HG03095 (cell line): ENCODE measurements around the gene AOAH.

Source experiments
- ATAC-seq: cut with Tn5 transposase; IDR thresholded peaks from one replicate; pipeline ENCODE4 v1.9.1; 2021; ENCODE audit warnings: moderate library complexity; ENCODE audit not compliant: unreplicated experiment

AOAH gene, protein sequence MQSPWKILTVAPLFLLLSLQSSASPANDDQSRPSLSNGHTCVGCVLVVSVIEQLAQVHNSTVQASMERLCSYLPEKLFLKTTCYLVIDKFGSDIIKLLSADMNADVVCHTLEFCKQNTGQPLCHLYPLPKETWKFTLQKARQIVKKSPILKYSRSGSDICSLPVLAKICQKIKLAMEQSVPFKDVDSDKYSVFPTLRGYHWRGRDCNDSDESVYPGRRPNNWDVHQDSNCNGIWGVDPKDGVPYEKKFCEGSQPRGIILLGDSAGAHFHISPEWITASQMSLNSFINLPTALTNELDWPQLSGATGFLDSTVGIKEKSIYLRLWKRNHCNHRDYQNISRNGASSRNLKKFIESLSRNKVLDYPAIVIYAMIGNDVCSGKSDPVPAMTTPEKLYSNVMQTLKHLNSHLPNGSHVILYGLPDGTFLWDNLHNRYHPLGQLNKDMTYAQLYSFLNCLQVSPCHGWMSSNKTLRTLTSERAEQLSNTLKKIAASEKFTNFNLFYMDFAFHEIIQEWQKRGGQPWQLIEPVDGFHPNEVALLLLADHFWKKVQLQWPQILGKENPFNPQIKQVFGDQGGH

DNA sequence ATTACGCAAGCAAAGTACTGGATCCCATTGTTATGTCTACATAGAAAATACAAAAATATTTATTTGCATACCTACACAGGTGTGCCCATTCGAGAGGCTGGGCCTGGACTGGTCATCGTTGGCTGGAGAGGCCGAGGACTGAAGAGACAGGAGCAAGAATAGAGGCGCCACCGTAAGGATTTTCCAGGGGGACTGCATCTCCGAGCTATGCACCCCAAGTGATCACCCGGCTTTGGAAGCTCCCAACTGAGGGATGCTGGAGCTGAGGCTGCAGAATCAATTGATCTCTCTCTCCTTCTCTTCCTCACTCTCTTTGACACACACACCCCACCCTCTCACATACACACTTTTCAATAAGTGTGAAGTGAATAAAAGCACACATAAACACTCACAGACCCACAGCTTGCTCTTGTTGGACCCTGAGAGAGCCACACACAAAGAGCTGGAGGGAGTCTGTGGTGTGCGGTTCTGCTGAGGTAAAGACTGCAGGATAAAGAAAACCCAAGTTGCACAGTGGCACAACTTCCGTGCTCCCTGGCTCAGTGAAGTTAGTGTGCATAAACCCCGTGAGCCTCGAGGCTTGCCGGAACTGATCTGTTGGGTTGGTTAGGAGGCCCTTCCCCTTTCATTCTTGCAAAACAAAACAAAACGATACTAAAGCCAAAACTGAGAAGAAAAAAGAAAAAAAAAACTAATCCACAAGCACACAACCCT, at the start of gene AOAH:
Gene AOAH (minus strand): TSS at position 544 of the 714 bp plus-strand sequence. CDS start 346 bp downstream, at position 198.
- peak; percentile 89 for ATAC-seq

DNA sequence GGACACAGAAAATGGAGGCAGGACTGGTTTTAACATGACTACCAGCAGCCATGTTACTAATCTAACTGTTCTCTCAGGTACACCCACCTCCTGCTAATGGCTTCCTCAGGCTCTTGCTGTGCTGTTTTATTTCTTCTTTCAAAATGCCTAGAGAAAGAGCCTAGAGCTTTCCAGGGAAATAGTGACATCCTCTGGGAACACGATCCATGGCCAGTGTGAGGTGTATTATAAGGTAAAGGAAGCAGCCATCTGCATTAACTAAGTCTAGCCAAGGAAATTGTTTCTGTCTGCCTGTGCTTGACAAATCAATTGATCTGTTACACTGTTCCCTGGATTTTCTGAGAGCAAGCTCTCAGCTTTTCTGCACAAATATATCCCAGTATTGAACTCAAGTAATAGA, 42.2 kb upstream of the AOAH start:
- ATAC-seq, result no peak

DNA sequence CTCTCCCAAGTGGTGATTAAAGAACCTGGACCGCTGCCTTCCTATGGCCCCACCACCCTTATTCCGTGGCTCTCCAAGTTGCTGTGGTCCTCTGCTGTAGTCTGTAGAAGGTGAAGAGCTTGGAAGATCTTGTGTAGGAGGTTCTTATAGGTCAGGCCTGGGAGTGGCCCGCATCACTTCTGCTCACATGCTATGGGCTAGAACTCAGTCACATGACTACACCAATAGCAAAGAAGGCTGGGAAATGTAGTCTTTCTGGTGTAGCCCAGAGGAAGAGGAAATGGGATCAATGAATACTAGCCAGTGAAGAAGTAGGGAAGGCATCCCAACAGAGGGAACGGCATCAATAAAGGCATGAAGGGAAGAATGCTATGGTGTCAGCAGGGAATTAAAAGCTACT, 41.3 kb upstream of the AOAH start:
- ATAC-seq, result no peak

DNA sequence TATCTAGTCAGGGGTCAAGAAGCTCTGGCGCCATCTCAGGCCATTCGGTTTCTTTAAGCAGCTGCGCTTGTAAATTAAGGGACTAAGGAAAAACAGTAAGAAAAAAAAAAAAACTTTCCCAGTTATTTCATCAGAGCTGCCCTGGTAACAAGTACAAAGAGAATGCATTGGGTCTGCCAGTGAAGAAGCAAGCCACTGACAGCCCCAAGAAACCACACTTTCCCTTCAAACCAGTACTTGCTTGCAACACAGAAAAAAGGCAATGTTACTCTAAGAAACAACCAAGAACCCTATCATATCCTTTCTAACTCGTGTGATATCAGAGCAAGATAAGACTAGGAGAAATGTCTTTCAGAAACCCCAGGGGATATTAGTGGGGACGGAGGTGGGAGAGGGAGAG, 40.6 kb upstream of the AOAH start:
- no peak for ATAC-seq

DNA sequence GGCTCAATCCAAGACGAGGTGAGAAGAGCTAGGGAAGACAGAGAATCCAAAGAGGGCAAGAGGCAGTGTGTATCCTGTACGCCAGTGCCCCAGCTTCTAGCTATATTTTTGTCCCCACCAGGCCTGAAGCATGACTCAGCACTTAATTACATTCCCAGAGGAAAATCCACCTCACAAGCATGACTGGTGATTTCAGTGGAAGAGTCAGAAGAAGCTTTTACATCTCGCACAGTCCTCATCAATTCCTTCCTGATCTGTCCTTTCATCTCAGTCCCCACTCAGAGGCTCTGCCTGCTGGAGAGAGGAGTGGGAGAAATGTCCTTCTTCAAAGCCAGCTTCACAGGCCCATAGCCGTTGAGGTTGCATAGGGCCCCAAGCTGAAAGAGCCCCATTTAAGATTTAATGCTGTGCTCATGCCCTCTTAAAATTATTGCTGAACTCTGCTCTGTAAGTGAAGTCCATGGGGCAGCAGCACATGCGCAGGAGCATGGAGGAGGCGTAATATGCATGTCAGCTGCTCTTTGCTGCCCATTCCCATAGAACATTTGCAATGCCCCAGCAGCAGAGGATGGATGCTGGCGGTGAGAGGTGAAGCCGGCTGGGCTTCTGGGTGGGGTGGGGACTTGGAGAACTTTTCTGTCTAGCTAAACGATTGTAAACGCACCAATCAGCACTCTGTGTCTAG, 39.0 kb upstream of the AOAH start:
- no peak for ATAC-seq

DNA sequence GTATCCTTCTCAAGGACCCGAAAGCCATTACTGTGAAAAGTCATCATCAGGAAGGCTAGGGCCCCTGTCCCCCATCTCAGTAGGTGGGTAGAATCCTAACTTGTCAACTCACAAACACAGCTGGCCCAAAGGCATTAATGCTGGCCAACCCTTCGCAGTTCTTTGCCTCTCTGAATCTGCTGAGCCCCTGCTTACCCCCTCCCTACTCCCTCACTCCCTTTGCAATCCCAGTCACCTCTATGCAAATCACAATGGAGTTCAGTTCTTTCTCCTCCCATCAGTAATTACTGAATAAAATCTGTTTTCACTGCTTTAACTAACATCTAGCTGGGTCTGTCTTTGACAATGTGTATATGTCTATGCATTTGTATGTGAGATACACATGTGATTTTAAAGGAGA, 38.1 kb upstream of the AOAH start:
- no peak for ATAC-seq

DNA sequence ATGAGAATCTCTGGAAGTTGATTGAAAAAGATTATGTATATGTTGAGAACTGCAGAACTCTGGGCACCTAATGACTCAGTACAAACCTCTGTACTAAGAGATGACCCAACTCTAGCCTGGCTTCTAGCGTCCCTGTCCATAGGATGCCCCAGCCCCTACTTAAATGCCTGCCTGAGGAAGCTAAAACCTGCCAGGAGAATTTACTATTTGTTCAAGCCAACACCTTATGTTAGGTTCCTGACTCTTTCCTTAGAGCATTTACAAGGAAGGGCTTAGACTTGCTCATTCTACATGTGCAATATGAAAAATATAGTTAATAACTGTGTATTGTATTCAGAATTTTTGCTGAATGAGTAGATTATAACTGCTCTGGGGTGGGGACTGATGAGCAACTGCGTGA, 37.5 kb upstream of the AOAH start:
- no peak for ATAC-seq

DNA sequence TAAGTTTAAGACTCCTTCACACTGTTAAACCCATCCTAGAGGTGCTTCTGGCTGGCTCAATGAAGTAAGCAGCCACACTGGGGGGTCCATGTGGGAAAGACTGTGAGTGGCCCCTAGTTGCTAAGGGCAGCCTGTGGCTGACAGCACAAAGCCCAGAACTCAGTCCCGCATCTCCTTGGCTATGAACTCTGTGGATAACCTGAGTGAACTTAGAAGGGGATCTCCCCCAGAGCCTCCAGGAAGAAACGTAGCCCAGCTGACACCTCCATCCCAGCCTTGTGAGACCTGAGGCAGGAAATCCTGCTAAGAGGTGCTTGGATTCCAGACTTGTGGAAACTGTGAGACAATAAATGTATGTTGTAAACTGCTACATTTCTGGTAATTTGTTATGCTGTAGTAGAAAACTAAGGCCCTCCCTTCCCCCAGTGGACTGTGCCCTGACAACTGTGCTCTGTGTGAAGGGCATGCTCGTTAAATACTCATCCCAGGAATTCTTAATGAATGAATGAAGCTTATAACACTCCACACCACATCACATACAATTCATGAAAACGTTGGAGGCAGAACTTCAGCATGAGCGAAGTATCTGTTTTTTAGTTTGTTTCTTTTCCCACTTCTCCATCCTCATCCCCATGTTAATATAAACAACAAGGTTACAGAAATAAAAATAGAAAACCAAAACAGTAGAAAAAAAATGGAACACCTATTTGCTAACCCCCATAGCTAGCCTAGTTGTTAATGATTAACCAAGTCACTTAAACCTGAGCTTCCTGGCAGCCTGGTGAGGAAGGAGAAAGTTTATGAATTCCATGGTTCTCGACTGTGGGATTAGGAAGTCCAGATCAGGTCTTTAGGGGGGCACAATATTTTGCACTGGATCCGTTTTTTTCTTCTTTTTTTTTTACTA, 36.8 kb upstream of the AOAH start:
- ATAC-seq, result no peak

DNA sequence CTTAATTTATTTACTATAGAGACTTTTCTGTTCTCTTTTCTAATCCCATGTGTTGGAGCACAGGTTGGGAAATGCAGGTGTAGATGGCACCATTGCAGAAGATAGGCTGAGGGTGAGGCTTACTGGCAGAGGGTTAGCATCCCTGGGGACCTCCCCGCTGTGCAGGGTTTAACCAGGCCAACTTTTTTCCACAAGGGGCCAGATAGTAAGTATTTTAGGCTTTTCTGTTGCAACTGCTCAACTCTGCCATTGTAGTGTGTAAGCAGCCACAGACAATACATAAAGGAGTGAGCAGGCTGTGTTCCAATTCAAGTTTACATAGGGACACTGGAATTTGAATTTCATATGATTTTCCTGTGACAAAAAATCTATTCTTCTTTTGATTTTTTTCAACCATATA, 34.6 kb upstream of the AOAH start:
- no peak for ATAC-seq

DNA sequence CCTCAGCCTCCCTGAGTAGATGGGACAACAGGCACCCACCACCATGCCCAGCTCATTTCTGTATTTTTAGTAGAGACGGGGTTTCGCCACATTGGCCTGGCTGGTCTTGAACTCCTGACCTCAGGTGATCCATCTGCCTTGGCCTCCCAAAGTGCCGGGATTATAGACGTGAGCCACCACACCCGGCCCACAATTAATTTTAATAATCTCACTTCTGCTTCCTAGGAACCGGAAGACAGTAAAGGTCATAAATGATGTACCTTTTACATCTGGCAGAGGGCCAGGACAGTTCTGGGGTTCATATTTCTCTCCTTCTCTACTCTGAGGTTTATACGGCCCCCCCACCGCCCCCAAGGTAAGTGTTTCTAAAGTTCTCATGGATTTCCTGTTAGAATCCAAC, 31.2 kb upstream of the AOAH start:
- no peak for ATAC-seq

DNA sequence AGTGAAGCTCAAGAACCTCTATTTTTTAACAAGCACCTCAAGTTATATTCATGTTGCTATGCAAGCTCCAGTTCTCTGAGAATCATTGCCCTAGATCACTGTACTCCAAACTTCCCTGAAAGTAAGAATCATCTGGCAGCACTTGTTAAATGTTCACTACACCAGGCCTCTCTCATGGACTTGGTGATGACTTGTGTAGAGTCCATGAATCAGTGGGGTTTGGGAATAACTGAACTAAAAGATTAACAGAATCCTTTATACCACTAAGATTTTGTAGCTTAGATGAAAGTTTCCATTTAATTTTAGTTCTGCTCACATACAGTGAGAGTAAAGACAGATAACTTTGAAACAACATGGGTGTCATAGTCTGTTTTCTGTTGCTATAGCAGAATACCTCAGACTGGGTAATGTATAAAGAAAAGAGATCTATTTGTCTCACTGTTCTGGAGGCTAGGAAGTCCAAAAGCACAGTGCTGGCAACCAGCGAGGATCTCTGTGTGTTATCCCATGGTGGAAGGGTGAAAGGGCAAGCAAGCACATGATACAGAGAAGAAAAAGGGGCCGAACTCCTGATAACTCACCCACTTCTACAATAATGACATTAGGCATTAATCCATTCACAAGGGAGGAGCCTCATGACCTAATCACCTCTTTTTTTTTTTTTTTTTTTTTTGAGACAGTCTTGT, 27.9 kb upstream of the AOAH start:
- ATAC-seq, result no peak

DNA sequence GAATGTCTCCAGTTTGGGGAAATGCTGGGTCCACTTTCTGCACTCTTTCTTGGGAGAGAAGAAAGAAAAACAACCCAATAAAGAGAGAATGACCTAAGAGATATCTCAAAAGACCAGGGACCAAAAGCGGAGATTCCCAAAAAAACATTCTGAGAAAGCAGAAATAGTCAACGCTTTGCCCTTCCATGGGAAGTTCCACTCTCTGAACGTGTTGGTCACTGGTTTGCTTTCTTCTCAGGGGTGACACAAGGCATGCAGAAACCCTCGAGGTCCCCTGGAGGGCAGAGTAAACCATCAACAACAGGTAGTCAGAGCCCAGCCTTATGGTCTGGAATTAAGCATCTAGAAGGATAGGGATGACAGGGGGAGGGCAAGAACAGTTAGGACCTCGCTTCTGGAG, 26.2 kb upstream of the AOAH start:
- ATAC-seq, result no peak

DNA sequence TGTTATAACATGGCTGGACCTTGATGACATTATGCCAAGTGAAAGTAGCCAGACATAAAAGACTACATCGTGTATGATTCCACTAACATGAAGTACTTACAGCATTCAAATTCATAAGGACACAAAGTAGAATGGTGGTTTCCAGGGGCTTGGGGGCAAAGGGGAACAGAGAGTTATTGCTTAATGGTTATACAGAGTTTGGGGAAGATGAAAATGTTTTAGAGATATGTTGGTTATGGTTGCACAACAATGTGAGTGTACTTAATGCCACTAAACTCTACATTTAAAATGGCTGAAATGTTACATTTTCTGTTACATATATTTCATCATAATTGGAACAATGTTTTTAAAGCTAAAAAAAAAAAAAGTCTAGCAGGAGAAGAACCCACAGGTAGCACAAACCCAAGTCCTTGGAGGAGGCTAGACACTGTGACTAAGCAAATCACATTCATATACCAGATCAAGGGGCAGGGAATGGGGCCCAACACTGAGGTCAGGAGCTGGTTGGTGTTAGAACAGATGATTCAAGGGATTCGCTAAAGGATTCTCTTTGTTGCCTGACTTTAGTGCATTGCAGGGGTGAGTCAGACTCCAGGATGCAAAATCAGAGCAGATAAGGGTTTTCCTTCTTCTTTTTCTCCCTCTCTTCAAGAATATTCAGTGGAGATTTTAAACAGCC, 25.1 kb upstream of the AOAH start:
- no peak for ATAC-seq

DNA sequence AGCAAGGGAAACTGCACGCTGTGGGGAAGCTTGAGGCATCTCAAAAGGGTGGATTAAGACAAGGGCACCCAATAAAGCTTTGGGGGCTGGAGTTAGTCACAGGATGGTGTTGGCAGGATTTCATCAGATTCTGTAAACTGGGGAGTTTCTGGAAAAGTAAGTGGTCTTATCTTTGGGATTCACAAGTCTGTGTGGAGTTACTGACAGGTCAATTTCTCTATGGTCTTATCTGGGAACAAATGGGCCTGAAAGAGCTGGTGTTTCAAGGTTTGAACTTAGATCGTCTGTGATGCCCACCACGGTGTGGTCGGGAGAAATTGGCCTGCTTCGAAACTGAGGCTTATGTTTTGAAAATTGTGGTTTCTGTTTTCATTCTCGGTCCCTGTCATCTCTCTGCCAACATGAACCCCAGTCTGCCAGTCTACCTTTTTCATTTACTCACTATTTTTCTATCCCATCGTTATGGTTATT, 23.8 kb upstream of the AOAH start:
- ATAC-seq, result no peak

DNA sequence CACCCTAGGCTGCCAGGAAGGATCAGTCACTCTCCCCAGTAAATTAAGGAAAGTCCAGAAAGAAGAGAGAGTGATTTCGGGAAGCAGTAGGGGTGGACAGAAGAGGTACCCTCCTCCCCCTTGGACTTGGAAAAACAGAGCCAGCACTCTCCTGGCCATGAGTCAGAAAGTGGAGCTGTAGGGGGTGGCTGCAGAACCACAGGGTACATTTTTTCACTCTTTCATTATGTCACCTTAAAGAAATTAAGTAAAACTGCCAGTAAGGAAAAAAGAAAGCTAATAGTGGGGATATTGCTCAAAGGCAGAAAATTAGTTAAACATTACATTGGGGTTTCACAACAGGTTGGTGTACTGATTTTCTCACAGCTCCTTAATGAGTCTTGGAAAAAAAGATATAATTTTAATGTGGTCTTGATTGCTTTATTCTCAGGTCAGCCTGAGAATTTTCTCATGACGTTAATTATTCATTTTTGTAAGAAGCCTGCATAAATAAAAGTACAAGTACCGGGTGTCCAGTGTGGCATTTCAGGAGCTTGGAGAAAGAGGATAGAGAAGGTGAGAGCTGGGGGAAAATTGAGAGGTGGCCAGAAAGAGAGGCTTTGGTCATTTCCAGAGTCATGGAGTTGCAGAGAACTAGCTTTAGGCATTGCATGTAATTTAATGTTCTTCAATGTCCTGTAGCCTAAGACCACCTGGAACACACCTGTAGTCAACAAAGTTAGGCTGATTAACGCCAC, 23.2 kb upstream of the AOAH start:
- ATAC-seq, result no peak

DNA sequence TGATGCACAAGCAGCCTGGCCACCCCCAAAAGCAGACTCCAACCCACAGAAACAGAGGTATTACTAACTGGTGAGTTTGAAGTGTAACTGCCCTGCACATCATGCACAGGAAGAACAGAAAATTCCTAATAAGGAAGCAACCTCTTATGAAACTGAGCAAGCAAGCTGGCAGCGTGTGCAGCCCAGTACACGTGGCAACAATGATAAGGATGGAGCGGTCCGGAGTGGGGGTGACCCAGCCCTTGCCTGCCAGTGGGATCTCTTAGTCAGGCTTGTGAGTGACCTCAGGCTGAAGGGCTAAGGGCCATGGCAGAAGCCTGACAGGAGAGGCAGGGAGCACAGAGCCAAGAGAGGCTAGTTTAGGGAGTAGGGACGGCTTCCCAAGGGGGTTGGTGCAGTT, 22.1 kb upstream of the AOAH start:
- no peak for ATAC-seq

DNA sequence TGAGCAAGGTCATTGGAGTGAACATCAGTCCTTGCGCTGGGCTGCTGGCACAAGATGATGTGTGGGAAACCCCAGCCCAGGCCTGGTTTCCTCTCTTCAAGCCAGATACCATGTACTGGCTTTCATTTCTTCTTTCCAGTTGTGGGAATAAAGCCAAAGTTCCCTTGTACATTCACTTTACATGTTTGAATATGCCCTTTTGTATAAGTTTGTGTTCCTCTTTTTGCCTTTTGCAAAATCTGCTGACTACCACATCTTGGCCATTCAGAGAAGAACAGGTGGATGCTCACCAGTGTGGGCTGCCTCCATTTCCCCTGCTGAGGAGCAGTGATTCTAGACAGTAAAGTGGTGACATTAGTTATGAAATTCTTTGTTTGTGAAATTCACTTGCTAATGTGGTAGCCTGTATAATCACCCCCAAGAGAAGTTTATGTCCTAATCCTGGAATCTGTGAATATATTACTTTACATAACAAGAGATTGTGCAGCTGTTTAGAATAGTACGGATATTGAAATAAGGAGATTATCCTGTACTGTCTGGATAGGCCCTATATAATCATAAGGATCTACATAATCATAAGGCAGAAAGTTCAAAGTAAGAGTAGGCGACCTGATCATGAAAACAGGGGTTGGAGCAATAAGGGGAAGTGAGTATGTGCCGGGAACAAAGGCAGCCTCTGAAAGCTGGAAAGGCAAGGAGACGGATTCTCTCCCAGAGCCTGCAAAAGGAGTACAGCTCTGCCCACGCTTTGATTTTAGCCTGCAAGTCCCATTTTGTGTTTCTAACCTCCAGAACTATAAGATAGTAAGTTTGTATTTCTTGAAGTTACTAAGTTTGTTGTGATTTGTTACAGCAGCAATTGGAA, 18.8 kb upstream of the AOAH start:
- ATAC-seq, result peak; percentile 60

DNA sequence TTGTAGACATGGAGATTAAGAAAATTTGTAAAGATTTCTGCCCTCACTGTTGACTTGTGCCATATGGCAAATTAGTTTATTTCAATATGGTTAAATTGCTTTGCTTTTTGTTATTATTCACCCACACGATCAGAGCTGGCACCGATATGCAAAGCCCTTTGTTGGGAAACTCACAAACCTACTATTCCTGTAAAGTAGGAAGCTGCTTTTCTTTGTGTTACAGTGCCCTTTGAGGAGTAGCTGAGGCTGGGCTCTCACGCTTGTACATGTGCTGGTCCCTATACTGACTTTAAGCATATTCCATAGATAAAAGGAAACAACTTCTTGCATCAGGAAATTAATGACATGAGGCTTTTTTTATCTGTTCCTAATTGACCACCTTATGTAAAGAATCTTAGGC, 17.6 kb upstream of the AOAH start:
- no peak for ATAC-seq
